SU-DHL-6 (cell line): ENCODE data around the gene SMC5.

Source experiments
- H2AFZ ChIP-seq: fragments of 200-600 bp; sonication (generic); 2 replicates; pipeline ENCODE4 v1.6.1; 2014; ENCODE audit warnings: low read depth, mild to moderate bottlenecking, moderate library complexity, mixed read lengths, antibody characterized with exemption, low read length; ENCODE audit not compliant: severe bottlenecking
- H3F3A ChIP-seq: fragments of 200-600 bp; shearing (Covaris generic); 2 replicates; pipeline ENCODE4 v1.6.0; 2016; ENCODE audit warnings: antibody characterized with exemption, mild to moderate bottlenecking; ENCODE audit not compliant: insufficient read depth
- H3K27ac ChIP-seq: fragments of 200-600 bp; sonication (generic); 2 replicates; pipeline ENCODE4 v1.5.1; 2016; ENCODE audit warnings: low read depth, mild to moderate bottlenecking, low read length, moderate library complexity, mixed read lengths
- H3K27me3 ChIP-seq: fragments of 200-600 bp; sonication (generic), shearing (Covaris generic); 2 replicates; pipeline ENCODE4 v1.6.0; 2014; ENCODE audit warnings: mild to moderate bottlenecking, low read length
- H3K36me3 ChIP-seq: fragments of 200-600 bp; sonication (generic); 2 replicates; pipeline ENCODE4 v1.6.1; 2014; ENCODE audit warnings: mild to moderate bottlenecking, low read length, mixed read lengths
- H3K4me2 ChIP-seq: fragments of 300-600, 200-600 bp; shearing (Covaris generic), sonication (generic); 2 replicates; pipeline ENCODE4 v1.6.0; 2014; ENCODE audit warnings: low read length, low read depth, mild to moderate bottlenecking; ENCODE audit not compliant: poor library complexity, severe bottlenecking
- H3K4me3 ChIP-seq: fragments of 200-600 bp; sonication (generic); 2 replicates; pipeline ENCODE4 v1.5.1; 2014; ENCODE audit warnings: antibody characterized with exemption, low read length, mild to moderate bottlenecking, mixed read lengths; ENCODE audit not compliant: insufficient read depth, poor library complexity, severe bottlenecking
- H3K79me2 ChIP-seq: fragments of 200-600 bp; sonication (generic); 2 replicates; pipeline ENCODE4 v1.6.1; 2014; ENCODE audit warnings: mild to moderate bottlenecking, low read length, moderate library complexity; ENCODE audit not compliant: insufficient read depth
- H3K9ac ChIP-seq: fragments of 200-600 bp; sonication (generic); 2 replicates; pipeline ENCODE4 v1.7.0; 2014; ENCODE audit warnings: mild to moderate bottlenecking, low read length
- H3K9me2 ChIP-seq: fragments of 200-600 bp; sonication (generic); replicated peaks from 2 replicates; pipeline ENCODE4 v1.6.1; 2014; ENCODE audit warnings: low read length; ENCODE audit not compliant: insufficient read depth
- H3K9me3 ChIP-seq: fragments of 200-600 bp; sonication (generic); 2 replicates; pipeline ENCODE4 v1.6.1; 2014; ENCODE audit warnings: low read length, mixed read lengths; ENCODE audit not compliant: insufficient read depth
- H4K20me1 ChIP-seq: fragments of 200-600 bp; sonication (generic); 2 replicates; pipeline ENCODE4 v1.6.1; 2014; ENCODE audit warnings: low read depth, mild to moderate bottlenecking, antibody characterized with exemption, low read length, moderate library complexity, mixed read lengths
- EZH2phosphoT487 ChIP-seq: fragments of 200-600 bp; sonication (generic), shearing (Covaris generic); conservative IDR thresholded peaks from 2 replicates; pipeline ENCODE4 v1.6.1; 2018; ENCODE audit warnings: mild to moderate bottlenecking, antibody characterized with exemption, low read length, moderate library complexity, mixed read lengths
- TF ChIP-seq, protein P1 (sequence below): fragments of 200-600 bp; sonication (generic); IDR thresholded peaks from one replicate; pipeline ENCODE4 v1.5.1; 2017; ENCODE audit warnings: antibody characterized with exemption, mild to moderate bottlenecking, low read length, moderate library complexity; ENCODE audit not compliant: insufficient read depth, poor library complexity, severe bottlenecking

The SMC5 gene

GRCh38 chr9:70297141-70297540, 38.4 kb downstream of the SMC5 start:
- Histone ChIP-seq H3K79me2 (peaks cover 25% of the 10 kb centered on the region), H2AFZ (no peak overlapping the region), H3K36me3 (peaks cover 64% of the 10 kb centered on the region), H3F3A (no peaks in the 10 kb centered on the region; the same call in 1 of the 2 replicates), H3K27me3 (no peaks in the 10 kb centered on the region), H3K9me2 (no peaks in the 10 kb centered on the region), H3K27ac (no peak overlapping the region), H3K9me3 (no peaks in the 10 kb centered on the region), H3K4me2 (no peak overlapping the region), H4K20me1 (0 out of 2 replicates have a peak, but pooled peaks cover 3% of the 10 kb centered on the region), H3K4me3 (no peak overlapping the region), H3K9ac (no peak overlapping the region)
- TF ChIP-seq EZH2phosphoT487, result no peak

DNA sequence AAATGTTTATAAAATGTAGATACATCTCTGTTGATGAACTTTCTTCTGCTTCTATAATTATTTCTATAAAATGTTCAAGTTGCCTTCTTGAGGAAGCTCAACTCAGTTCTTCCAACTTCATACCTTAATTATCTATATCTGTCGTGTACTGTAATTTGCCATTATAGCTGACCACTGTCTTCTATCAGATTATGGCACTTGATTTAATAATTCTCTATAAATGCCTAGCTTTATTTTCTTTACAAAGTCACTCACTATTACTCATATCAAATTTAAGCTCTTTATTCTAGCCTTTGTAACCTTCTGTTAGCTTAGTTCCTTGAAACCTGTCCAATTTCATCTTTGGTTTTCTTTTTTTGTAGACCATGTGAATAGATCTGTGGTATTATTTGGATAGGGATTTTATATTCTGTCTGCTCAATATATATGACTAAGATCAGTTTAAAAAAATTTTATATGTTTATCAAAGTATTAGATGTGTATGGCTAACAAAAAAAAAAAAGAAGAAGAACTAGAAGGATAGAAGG, 39.5 kb downstream of the SMC5 start:
- peaks cover 57% of the 10 kb centered on the region for H3K36me3 ChIP-seq
- H4K20me1 ChIP-seq, result 0 out of 2 replicates have a peak, but pooled peaks cover 3% of the 10 kb centered on the region
- H3K9ac ChIP-seq, result no peak overlapping the region
- H3K27ac ChIP-seq, result no peak overlapping the region
- H3K27me3 ChIP-seq, result no peaks in the 10 kb centered on the region
- no peaks in the 10 kb centered on the region for H3K9me3 ChIP-seq
- peaks cover 15% of the 10 kb centered on the region for H3K79me2 ChIP-seq
- no peak overlapping the region for H3K4me3 ChIP-seq
- no peaks in the 10 kb centered on the region for H3K9me2 ChIP-seq
- no peak overlapping the region for H3K4me2 ChIP-seq
- no peak for TF ChIP-seq EZH2phosphoT487
- TF ChIP-seq, protein P1, sequence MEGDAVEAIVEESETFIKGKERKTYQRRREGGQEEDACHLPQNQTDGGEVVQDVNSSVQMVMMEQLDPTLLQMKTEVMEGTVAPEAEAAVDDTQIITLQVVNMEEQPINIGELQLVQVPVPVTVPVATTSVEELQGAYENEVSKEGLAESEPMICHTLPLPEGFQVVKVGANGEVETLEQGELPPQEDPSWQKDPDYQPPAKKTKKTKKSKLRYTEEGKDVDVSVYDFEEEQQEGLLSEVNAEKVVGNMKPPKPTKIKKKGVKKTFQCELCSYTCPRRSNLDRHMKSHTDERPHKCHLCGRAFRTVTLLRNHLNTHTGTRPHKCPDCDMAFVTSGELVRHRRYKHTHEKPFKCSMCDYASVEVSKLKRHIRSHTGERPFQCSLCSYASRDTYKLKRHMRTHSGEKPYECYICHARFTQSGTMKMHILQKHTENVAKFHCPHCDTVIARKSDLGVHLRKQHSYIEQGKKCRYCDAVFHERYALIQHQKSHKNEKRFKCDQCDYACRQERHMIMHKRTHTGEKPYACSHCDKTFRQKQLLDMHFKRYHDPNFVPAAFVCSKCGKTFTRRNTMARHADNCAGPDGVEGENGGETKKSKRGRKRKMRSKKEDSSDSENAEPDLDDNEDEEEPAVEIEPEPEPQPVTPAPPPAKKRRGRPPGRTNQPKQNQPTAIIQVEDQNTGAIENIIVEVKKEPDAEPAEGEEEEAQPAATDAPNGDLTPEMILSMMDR, result no peak
- H3F3A ChIP-seq, result no peaks in the 10 kb centered on the region; the same call in 1 of the 2 replicates
- H2AFZ ChIP-seq, result no peak overlapping the region

DNA sequence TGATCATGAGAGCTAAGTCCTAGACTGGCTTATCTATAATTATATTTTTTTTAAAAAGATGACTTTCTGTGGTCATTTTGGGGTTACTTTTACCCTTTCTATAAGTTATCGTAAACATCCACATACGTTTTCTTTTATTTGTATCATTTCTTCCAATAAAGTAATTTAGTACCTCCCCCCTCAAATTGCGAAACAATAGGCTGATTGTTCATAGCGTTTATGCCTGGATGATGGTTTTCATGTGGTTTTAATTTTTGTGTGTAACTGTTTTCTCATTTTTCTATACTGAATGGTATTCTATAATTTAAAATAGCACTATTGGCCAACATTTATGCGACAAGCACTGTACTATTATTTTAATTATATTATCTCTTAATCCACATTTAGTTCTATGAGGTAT, 44.5 kb downstream of the SMC5 start:
- Histone ChIP-seq H3F3A (no peaks in the 10 kb centered on the region; the same call in 1 of the 2 replicates), H3K9me2 (no peaks in the 10 kb centered on the region), H3K36me3 (peaks cover 61% of the 10 kb centered on the region), H3K9ac (no peak overlapping the region), H3K79me2 (no peaks in the 10 kb centered on the region; the same call in 1 of the 2 replicates), H3K4me2 (no peak overlapping the region), H3K4me3 (no peak overlapping the region), H3K27me3 (no peaks in the 10 kb centered on the region), H3K9me3 (no peaks in the 10 kb centered on the region), H2AFZ (no peak overlapping the region), H4K20me1 (0 out of 2 replicates have a peak, but pooled peaks cover 3% of the 10 kb centered on the region), H3K27ac (no peak overlapping the region)
- TF ChIP-seq EZH2phosphoT487, result no peak
- TF ChIP-seq, protein P1, result no peak

DNA sequence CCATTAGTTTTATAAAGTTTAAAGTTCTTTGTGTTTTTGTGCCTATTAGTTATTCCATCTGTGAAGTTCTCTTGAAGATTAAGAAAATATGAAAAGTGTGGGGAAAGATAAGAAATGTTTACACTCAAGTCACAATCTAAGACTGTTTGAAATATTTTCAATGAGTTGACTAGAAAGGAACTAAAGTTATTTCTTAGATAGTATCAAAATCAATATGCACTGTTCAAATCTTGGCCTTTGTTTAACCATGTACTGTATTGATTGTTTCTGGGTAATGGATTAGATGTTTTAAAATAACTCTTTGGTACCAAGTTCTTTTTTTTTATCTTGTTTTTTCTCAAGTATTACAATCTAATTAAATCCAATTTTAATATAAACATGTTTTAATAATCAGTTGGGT, 46.0 kb downstream of the SMC5 start:
- Histone ChIP-seq H3K4me3 (no peak overlapping the region), H2AFZ (no peak overlapping the region), H3K27ac (no peak overlapping the region), H3K4me2 (no peak overlapping the region), H4K20me1 (0 out of 2 replicates have a peak, but pooled peaks cover 3% of the 10 kb centered on the region), H3K9ac (no peak overlapping the region), H3K9me3 (no peaks in the 10 kb centered on the region), H3F3A (no peaks in the 10 kb centered on the region), H3K36me3 (peaks cover 53% of the 10 kb centered on the region), H3K79me2 (no peaks in the 10 kb centered on the region; the same call in 1 of the 2 replicates), H3K27me3 (no peaks in the 10 kb centered on the region), H3K9me2 (no peaks in the 10 kb centered on the region)
- TF ChIP-seq, protein P1, result no peak
- no peak for TF ChIP-seq EZH2phosphoT487
